GM12878 (cell line): ENCODE measurements around the gene SOWAHC. TPM values are rescaled to one million over a fixed set of nuclear protein-coding genes. Genes with fewer than 3 reads are reported as not detected.

Source experiments
- ATAC-seq: fragments of 200-7000 bp; cut with Tn5 transposase; 3 replicates; pipeline ENCODE4 v1.9.1; 2020; ENCODE audit warnings: mild to moderate bottlenecking, moderate library complexity
- BruUV-seq: library from RNA; stranded (reverse); fragments of 400-500 nt; replicated peaks from 2 replicates; lab custom pipeline; 2021; lab: Mats Ljungman, UMichigan
- CTCF ChIA-PET: fragments of 300-600 bp; sonication (Branson Sonifier 250); formaldehyde crosslinking; extraction: SDS; loops from one replicate; lab custom pipeline; 2021; ENCODE audit warnings: inconsistent platforms; lab: Yijun Ruan, JAX
- POLR2A ChIA-PET: fragments of 350-600 bp; formaldehyde crosslinking; extraction: SDS; loops from one replicate; lab custom pipeline; 2021; ENCODE audit warnings: inconsistent platforms; lab: Charles Lee
- RAD21 ChIA-PET: fragments of 300-600 bp; sonication (Branson Sonifier 250); formaldehyde crosslinking; loops from one replicate; lab custom pipeline; 2023; ENCODE audit warnings: antibody characterized with exemption; ENCODE audit not compliant: unreplicated experiment; lab: Charles Lee
- SMC1A ChIA-PET: fragments of 300-600 bp; sonication (Branson Sonifier 250); formaldehyde crosslinking; loops from one replicate; lab custom pipeline; 2023; ENCODE audit not compliant: unreplicated experiment, uncharacterized antibody; lab: Charles Lee
- DNase-seq: peaks from one replicate; pipeline ENCODE4 v3.0.0-alpha.2; 2011; ENCODE audit warnings: low read depth, low spot score
- FAIRE-seq: peaks from 3 replicates; lab custom pipeline; 2011; peaks lifted over from hg19 to GRCh38; lab: Jason Lieb, UNC
- H2AFZ ChIP-seq: 2 replicates; pipeline ENCODE4 v1.6.0; 2011; ENCODE audit warnings: low read depth, low read length, control low read depth; ENCODE audit not compliant: control insufficient read depth
- H3K27ac ChIP-seq: 2 replicates; pipeline ENCODE4 v1.5.1; 2011; ENCODE audit warnings: control low read depth; ENCODE audit not compliant: control insufficient read depth, insufficient read depth
- H3K27me3 ChIP-seq, 2 experiments: replicated peaks in 1 of 2; 2 replicates each; pipeline versions ENCODE4 v1.6.0 to v1.6.1; 2011; ENCODE audit warnings: low read length in 1 of 2; ENCODE audit not compliant: control insufficient read depth in 2 of 2, insufficient read depth in 2 of 2
- H3K36me3 ChIP-seq, 2 experiments: 2 replicates each; pipeline ENCODE4 v1.5.1; 2011; ENCODE audit warnings: low read length in 1 of 2; ENCODE audit not compliant: control insufficient read depth in 2 of 2, insufficient read depth in 2 of 2
- H3K4me1 ChIP-seq: 2 replicates; pipeline ENCODE4 v1.6.1; 2011; ENCODE audit warnings: mild to moderate bottlenecking, low read length, moderate library complexity, mixed read lengths; ENCODE audit not compliant: control insufficient read depth, insufficient read depth
- H3K4me2 ChIP-seq: 2 replicates; pipeline ENCODE4 v1.6.0; 2011; ENCODE audit warnings: control low read depth; ENCODE audit not compliant: control insufficient read depth, insufficient read depth
- H3K4me3 ChIP-seq: fragments of 200-600 bp; sonication (generic); 2 replicates; pipeline ENCODE4 v1.5.1; 2016
- H3K79me2 ChIP-seq: 2 replicates; pipeline ENCODE4 v1.6.0; 2011; ENCODE audit warnings: low read length; ENCODE audit not compliant: control insufficient read depth, insufficient read depth
- H3K9ac ChIP-seq: 2 replicates; pipeline ENCODE4 v1.8.0; 2011; ENCODE audit warnings: low read length, control low read depth, mixed read lengths; ENCODE audit not compliant: control insufficient read depth, insufficient read depth
- H3K9me3 ChIP-seq: replicated peaks from 3 replicates; pipeline ENCODE4 v1.5.1; 2011; ENCODE audit warnings: mild to moderate bottlenecking, low read length; ENCODE audit not compliant: control insufficient read depth, insufficient read depth
- H4K20me1 ChIP-seq: 2 replicates; pipeline ENCODE4 v1.6.0; 2011; ENCODE audit not compliant: control insufficient read depth, insufficient read depth
- E2F4 ChIP-seq: IDR thresholded peaks from 2 replicates; pipeline ENCODE4 v1.6.1; 2012; ENCODE audit warnings: low read depth, low read length, improper control_type of control experiment
- E2F8 ChIP-seq: fragments of 450-650 bp; IDR thresholded peaks from 2 replicates; pipeline ENCODE4 v1.6.1; 2018; ENCODE audit warnings: mild to moderate bottlenecking, low read depth, moderate library complexity; ENCODE audit not compliant: partially characterized antibody
- FOXK2 ChIP-seq: fragments of 450-650 bp; IDR thresholded peaks from 2 replicates; pipeline ENCODE4 v1.6.1; 2017; ENCODE audit warnings: mild to moderate bottlenecking, moderate library complexity
- NFYA ChIP-seq: IDR thresholded peaks from 2 replicates; pipeline ENCODE4 v1.6.1; 2011; ENCODE audit warnings: low read depth, mild to moderate bottlenecking, low read length, improper control_type of control experiment, borderline replicate concordance
- REST ChIP-seq: IDR thresholded peaks from 2 replicates; pipeline ENCODE4 v1.6.1; 2012; ENCODE audit warnings: mild to moderate bottlenecking, low read depth, low read length
- SIN3A ChIP-seq: IDR thresholded peaks from 2 replicates; pipeline ENCODE4 v1.6.1; 2012; ENCODE audit warnings: low read depth, low read length, improper control_type of control experiment
- SMAD5 ChIP-seq: IDR thresholded peaks from 2 replicates; pipeline ENCODE4 v1.6.1; 2016; ENCODE audit warnings: antibody characterized with exemption, low read depth
- ZBTB11 ChIP-seq: fragments of 450-650 bp; formaldehyde crosslinking; IDR thresholded peaks from 2 replicates; pipeline ENCODE4 v1.5.0; 2022; ENCODE audit warnings: mild to moderate bottlenecking, missing genetic modification characterization
- ZNF384 ChIP-seq: IDR thresholded peaks from 2 replicates; pipeline ENCODE4 v1.6.1; 2012; ENCODE audit warnings: low read depth, mild to moderate bottlenecking, low read length, improper control_type of control experiment, borderline replicate concordance
- ZNF622 ChIP-seq: fragments of 450-650 bp; IDR thresholded peaks from 2 replicates; pipeline ENCODE4 v1.6.1; 2017; ENCODE audit warnings: mild to moderate bottlenecking, inconsistent platforms
- WGBS: methylation state at CpG from one replicate; pipeline ENCODE4 v1.1.6; 2016; ENCODE audit warnings: low lambda C conversion rate; ENCODE audit not compliant: insufficient replicate concordance, insufficient coverage; ENCODE audit errors: missing lambda C conversion rate; 5-methylcytosine and 5-hydroxymethylcytosine counted together
- in situ Hi-C: fragments of 300-500 bp; cut with MboI; formaldehyde crosslinking; loops from 9 replicates; pipeline ENCODE4 v1.14.3; 2018; ENCODE audit warnings: mixed read lengths
- intact Hi-C: fragments of 100-400 bp; cut with micrococcal nuclease; formaldehyde crosslinking; loops from one replicate; pipeline ENCODE4 v1.14.2; 2022; ENCODE audit not compliant: unreplicated experiment
- polyA plus RNA-seq, 11 experiments: library from polyadenylated mRNA; depleted of rRNA in 4 of 11; unstranded in 6 of 11; stranded (reverse) in 5 of 11; fragments of >200 nt; fragmentation: Nextera tagmentation in 4 of 11; fragmentation: Illumina TruSeq in 1 of 11; extraction: Ambion mirVana in 4 of 11; extraction: Trizol in 1 of 11; gene quantifications; 1 replicate in 1 of 11; 2 replicates in 10 of 11; pipeline versions ENCODE4 v1.2.1 to v1.2.3, GENCODE V29; 2011 to 2016; ENCODE audit warnings: inconsistent platforms in 2 of 11, missing spikeins in 2 of 11, low read depth in 1 of 11
- total RNA-seq, 4 experiments: library from RNA; depleted of rRNA in 3 of 4; stranded (reverse); fragments of >200 nt in 3 of 4; fragmentation: Illumina TruSeq in 1 of 4; extraction: Trizol in 1 of 4; gene quantifications; 2 replicates each; pipeline versions ENCODE4 v1.2.1 to v1.2.3, GENCODE V29; 2013 to 2021

Gene SOWAHC
- total and polyA plus RNA-seq, 10 of the 15 experiments (the other 5 are each of a cell fraction or from before 2014, with no cell fraction given): 0.48 to 2.6 (median 1.8) TPM

GRCh38 chr2:109631741-109632140 is 17.6 kb downstream of the SOWAHC start:
- POLR2A ChIA-PET: interaction anchor here (0.6 kb wide), 1 partner anchor 1098 kb away, joined by 4 read pairs; no protein-coding TSS in a partner anchor
- no peak for FAIRE-seq
- Histone ChIP-seq H4K20me1 (no peaks in the 10 kb centered on the region), H3K4me2 (no peak overlapping the region), H3K36me3 (no peaks in the 10 kb centered on the region), H3K79me2 (no peaks in the 10 kb centered on the region), H3K4me1 (peaks cover 18% of the 10 kb centered on the region), H3K9ac (no peak overlapping the region), H3K27me3 (no peaks in the 10 kb centered on the region), H2AFZ (no peak overlapping the region), H3K9me3 (peaks cover 2% of the 10 kb centered on the region; the same call in 2 of the 3 replicates), H3K27ac (no peak overlapping the region), H3K4me3 (no peak overlapping the region)
- ATAC-seq: no peak
- no peak for TF ChIP-seq REST
- no peak for TF ChIP-seq ZBTB11 (CRISPR knock-in tag)
- TF ChIP-seq SMAD5: no peak
- no peak for TF ChIP-seq ZNF622
- no peak for TF ChIP-seq E2F4
- TF ChIP-seq SIN3A: no peak
- no peak for TF ChIP-seq FOXK2
- no peak for TF ChIP-seq NFYA
- no peak for TF ChIP-seq ZNF384
- no peak for TF ChIP-seq E2F8
- intact Hi-C loops (no loop called here), in situ Hi-C loops (no loop called here)
- RAD21 ChIA-PET: no interaction called here
- BruUV-seq: no TSS peak
- SMC1A ChIA-PET: no interaction called here
- DNase-seq: no peak
- CTCF ChIA-PET: no interaction called here
- 61% methylated on average over 3 of the region's 3 CpGs for WGBS
